NCI-H526 (cell line): ENCODE measurements around the gene DLL3.

Experiments used
- DNase-seq, 2 experiments: peaks; one replicate each; lab custom pipeline; 2025; lab: John Stamatoyannopoulos, UW

The DLL3 gene

DNA sequence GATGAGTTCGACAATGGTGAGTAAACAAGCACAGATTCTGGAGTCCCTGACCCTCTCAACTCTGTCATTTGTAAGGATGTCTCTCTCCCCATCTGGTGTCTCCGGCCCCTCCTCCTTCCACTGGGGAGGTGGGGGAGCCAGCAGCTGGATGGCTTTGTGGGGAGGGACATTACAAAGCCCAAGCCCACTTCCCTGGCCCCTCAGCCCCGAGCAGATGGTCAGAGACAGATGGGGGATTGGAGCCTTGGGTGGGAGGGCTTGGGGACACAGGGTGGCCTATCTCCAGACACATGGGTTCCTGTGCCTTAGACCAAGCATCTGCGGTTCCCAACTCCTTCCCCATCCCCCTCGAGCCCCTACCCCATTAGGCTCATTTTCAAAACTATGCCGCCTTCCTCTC lies 15.6 kb upstream of the DLL3 start:
- no peak for DNase-seq

GRCh38 chr19:39489756-39490155 lies 9.0 kb upstream of the DLL3 start:
- no peak for DNase-seq

GRCh38 chr19:39492225-39492624 lies 6.5 kb upstream of the DLL3 start:
- no peak for DNase-seq

DNA sequence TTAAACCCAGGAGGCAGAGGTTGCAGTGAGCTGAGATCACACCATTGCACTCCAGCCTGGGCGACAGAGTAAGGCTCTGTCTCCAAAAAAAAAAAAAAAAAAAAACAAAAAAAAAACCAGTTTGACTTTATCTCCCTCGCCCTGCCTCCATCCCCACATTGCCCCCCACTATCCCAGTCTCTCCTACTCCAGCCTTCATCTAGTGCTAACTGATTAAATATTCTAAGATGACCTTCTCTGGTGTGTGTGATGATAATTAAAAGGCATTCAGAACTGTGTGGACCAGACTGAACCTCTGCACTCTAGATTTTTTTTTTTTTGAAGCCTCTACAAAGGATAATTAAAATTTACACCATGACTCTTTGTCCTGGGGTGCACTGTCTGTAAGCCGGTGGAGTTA lies 6.0 kb upstream of the DLL3 start:
- no peak for DNase-seq

DNA sequence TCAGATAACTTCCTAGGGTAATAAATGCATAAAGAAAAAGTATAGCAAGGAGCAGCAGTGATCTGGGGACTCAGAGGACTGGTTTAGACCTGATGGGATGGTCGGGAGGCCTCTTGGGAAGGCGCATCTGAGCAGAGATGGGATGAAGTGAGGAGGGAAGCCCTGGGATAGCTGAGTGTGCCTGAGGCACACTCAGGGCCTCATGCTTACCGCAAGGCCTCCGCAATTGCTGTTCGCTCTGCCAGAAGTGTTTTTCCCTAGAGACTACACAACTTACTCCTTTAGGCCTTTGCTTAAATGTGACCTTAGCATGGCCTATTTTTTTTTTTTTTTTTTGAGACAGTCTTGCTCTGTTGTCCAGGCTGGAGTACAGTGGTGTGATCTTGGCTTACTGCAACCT lies 4.1 kb upstream of the DLL3 start:
- DNase-seq, result no peak

DNA sequence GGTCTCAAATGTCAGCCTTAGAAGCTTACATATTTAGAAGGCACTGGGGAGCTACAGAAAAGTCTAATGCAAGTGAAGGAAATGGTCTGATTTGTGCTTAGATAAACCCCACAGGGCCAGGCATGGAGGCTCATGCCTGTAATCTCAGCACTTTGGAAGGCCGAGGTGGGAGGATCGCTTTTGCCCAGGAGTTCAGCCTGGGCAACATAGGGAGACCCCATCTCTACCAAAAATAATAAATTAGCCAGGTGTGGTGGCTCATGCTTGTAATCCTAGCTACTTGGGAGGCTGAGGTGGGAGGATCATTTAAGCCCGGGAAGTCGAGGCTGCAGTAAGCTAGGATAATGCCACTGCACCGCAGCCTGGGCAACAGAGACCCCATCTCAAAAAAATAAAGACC lies 2.7 kb upstream of the DLL3 start:
- DNase-seq, result no peak

DNA sequence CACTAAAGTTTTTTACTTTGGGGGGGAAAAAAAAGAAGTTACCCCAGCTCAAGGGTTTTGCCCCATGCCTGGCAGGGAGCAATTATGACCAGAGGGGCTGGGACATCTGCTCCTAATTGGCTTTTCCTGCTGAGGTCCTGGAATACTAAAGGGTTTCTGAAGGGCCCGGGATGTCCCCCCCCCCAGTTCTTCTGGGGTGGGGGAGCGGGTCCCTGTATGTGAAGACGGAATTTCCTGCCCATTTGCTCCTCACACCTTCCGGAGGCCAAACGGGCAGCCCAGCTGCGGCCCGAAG lies 1.1 kb upstream of the DLL3 start:
- DNase-seq, result no peak

DNA sequence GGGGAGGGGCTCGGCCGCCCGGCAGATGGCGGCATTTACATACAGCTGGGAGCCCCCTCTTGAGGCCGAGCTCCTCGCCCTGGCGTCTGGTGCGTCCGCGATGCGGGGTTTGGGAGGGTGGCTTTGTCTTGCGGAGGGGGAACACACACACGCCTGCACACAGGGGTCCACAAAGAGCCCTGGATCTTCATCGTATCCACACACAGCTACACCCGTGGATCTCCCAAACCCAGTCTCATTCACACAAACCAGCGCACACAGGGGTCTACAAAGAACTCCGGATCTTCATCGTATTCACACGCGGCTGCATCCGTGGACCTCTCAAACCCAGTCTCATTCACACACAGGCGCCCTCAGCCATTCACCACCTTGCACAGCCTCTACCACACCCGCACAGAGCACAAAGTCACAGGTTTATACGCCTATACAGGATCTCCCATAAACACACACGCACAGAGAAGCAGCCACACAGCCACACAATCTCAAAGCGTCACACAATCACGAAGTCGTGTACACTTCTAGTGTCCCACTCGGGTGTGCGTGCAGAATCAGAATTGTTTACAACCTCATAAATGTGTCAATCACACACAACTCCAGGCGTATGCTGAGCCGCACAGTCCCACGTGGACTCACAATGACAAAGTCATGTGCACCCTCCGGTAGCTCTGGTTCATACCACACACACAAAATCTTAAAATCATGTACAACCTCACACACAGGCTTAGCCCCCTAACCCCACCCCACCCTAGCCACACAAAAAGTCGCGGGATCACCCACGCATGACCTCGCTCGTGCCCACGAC lies 550 bp upstream of the DLL3 start:
- DNase-seq, result peak; percentile 92 to 96

GRCh38 chr19:39499932-39500331 lies 1.2 kb downstream of the DLL3 start:
- DNase-seq, result no peak

GRCh38 chr19:39500543-39500942 lies 1.8 kb downstream of the DLL3 start:
- DNase-seq, result no peak

DNA sequence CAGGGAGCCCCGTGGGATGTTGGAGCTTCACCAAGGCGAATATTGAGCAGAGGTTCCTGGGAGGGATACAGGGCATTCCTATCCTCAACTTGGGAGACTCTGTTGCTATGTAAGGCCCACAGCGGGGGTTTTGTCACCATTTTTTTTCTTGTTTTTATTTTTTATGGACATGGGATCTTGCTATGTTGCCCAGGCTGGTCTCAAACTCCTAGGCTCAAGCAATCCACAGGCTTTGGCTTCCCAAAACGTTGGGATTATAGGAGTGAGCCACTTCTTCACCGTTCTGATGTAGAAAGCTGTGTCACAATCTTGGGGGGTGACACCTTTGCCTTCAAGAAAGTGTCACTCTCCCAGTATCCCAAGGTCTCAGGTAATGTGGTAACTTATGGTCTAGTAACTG lies 2.6 kb downstream of the DLL3 start:
- DNase-seq, result no peak

DNA sequence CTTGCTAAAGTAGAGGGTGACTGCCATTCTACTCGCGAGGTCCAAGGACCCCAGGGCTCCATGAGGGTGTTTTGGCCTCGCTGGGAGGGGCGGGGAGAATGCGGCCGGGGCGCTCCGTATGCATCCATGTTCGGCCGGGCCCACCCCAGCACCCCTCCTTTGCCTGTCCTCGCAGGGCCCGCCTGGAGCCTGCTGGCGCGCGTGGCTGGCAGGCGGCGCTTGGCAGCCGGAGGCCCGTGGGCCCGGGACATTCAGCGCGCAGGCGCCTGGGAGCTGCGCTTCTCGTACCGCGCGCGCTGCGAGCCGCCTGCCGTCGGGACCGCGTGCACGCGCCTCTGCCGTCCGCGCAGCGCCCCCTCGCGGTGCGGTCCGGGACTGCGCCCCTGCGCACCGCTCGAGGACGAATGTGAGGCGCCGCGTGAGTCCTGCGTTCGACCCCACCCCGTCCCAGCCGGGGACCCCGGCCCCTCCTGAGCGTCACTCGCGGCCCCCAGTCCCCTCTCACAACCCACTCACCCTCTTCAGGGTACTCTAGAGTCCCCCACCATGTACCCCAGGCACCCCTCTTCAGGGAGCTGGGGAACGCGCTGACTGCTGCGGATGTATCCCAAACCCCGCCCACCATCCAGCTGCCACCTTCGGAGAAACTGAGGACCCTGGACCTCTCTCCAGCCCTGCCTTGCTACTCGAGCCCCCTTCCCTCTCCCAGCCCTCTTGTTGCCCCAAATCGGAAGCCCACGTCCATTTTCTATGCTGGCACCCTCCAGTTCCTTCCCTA lies 4.1 kb downstream of the DLL3 start:
- DNase-seq, result peak in 1 of 2 experiments; percentile 93

GRCh38 chr19:39506598-39506943 lies 7.8 kb downstream of the DLL3 start:
- no peak for DNase-seq

DNA sequence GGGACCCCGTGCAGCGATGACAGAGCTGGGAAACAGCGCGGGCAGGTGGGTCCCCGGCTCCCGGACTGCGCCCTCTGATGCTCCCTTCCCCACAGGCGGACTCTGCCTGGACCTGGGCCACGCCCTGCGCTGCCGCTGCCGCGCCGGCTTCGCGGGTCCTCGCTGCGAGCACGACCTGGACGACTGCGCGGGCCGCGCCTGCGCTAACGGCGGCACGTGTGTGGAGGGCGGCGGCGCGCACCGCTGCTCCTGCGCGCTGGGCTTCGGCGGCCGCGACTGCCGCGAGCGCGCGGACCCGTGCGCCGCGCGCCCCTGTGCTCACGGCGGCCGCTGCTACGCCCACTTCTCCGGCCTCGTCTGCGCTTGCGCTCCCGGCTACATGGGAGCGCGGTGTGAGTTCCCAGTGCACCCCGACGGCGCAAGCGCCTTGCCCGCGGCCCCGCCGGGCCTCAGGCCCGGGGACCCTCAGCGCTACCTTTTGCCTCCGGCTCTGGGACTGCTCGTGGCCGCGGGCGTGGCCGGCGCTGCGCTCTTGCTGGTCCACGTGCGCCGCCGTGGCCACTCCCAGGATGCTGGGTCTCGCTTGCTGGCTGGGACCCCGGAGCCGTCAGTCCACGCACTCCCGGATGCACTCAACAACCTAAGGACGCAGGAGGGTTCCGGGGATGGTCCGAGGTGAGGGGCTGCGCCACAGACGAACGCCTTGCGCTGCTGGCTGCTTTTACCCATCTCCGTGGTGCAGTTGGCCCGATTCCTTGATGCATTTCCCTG lies 8.4 kb downstream of the DLL3 start:
- peak; percentile 81 to 98 for DNase-seq

DNA sequence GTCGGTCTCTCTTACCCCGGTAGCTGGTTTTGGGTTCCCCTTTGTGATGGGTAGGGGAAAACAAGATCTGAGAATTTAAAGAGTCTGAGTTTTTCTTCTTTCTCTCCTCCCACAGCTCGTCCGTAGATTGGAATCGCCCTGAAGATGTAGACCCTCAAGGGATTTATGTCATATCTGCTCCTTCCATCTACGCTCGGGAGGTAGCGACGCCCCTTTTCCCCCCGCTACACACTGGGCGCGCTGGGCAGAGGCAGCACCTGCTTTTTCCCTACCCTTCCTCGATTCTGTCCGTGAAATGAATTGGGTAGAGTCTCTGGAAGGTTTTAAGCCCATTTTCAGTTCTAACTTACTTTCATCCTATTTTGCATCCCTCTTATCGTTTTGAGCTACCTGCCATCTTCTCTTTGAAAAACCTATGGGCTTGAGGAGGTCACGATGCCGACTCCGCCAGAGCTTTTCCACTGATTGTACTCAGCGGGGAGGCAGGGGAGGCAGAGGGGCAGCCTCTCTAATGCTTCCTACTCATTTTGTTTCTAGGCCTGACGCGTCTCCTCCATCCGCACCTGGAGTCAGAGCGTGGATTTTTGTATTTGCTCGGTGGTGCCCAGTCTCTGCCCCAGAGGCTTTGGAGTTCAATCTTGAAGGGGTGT lies 9.1 kb downstream of the DLL3 start:
- DNase-seq, result peak in 1 of 2 experiments; percentile 50

DNA sequence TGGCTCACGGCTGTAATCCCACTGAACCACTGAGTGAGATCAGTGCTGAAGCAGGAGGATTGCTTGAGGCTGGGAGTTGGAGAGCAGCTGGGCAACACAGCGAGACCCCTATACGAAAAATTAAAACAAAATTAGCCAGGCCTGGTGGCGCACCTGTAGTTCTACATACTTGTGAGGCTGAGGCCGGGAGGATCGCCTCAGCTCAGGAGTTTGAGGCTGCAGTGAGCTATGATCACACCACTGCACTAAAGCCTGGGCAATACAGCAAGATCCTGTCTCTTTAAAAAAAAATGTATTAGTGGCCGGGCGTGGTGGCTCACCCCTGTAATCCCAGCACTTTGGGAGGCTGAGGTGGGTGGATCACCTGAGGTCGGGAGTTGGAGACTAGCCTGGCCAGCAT lies 9.9 kb downstream of the DLL3 start:
- no peak for DNase-seq

DNA sequence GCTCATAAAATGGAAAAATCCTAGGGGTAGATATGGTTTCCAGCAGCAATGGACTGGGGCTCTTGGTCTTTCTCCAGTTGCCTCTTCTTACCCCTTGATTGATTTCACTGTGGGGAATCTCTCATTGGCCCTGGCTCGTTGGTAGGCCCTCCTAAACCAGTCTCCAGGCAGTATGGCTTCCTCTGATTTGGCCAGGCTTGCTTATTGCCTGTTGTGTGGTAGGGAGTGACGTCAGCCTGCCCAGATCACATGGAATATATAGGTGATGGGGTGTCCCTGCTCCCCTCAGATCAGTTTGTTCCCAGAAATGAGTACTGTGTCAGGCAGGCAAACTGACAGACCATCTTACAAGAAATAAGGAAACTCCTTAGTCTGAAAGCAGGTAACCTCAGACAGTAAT lies 10.5 kb downstream of the DLL3 start:
- DNase-seq, result no peak

GRCh38 chr19:39512988-39513387 lies 14.2 kb downstream of the DLL3 start:
- no peak for DNase-seq

- DNase-seq, result peak; percentile 28 to 87
These were observed 16.2 kb downstream of the DLL3 start, which contains the start of gene SELENOV for GRCh38 chr19:39514840-39515550. SELENOV (plus strand) TSS chr19:39515139; CDS start chr19:39515213, 74 bp downstream.

DNA sequence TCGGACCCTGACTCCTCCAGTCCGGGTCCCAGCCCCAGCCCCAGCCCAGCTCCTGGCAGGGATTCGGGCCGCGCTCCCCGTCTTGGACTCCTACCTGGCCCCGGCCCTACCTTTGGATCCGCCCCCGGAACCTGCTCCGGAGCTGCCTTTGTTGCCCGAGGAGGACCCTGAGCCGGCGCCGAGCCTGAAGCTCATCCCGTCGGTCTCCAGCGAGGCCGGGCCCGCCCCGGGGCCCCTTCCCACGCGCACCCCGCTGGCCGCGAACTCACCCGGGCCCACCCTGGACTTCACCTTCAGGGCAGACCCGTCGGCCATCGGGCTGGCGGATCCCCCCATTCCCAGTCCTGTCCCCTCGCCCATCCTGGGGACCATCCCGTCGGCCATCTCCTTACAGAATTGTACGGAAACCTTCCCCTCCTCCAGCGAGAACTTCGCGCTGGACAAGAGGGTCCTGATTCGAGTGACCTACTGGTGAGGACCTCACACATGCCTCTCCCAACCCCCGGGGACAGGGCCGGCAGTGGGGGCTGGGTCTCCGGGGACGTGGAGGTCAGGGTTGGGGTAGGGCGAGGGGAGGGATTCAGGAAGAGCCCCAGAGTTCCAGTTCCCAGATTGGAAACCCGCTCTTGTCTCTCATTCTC lies 16.9 kb downstream of the DLL3 start:
- DNase-seq, result peak in 1 of 2 experiments; percentile 87

DNA sequence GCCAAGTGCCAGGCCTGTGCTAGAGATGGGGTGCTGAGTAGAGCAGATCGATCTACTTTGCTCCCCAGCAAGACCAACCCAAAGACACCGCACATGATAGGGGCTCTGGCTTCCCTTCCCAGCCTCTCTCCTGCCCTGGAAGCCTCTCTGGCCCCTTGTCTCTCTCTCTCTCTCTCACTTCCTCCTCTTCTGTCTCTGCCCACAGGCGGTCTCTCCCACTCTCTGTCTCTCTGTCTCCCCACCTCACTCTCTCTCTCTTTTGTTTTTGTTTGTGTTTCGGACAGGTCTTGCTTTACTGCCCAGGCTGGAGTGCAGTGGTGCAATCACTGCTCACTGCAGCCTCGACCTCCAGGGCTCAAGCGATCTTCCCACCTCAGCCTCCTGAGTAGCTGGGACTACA lies 17.5 kb downstream of the DLL3 start:
- DNase-seq, result no peak
